Transverse colon (tissue), 4 donors: ENCODE data around the gene MEF2A. TPM values are rescaled to one million over a fixed set of nuclear protein-coding genes. Genes with fewer than 3 reads are reported as not detected.

Experiments
- DNase-seq: peaks from one replicate; pipeline ENCODE4 v3.0.0-alpha.2; 2019
- H3K27ac ChIP-seq, 4 donors: fragments of 200-600 bp; sonication (generic); 2 replicates each; pipeline ENCODE4 v1.5.1; 2016 to 2018; ENCODE audit warnings: inconsistent platforms in 4 of 4
- H3K27me3 ChIP-seq: fragments of 200-600 bp; sonication (generic); 2 replicates; pipeline ENCODE4 v1.5.1; 2017; ENCODE audit warnings: inconsistent platforms
- H3K36me3 ChIP-seq, 4 donors: fragments of 200-600 bp; sonication (generic); 2 replicates each; pipeline ENCODE4 v1.5.1; 2017 to 2019; ENCODE audit warnings: inconsistent platforms in 4 of 4
- H3K4me1 ChIP-seq, 4 donors: fragments of 200-600 bp; sonication (generic); 2 replicates each; pipeline ENCODE4 v1.5.1; 2017 to 2020; ENCODE audit warnings: inconsistent platforms in 4 of 4
- H3K4me3 ChIP-seq, 4 donors: fragments of 200-600 bp; sonication (generic); 1 replicate in 1 of 4; 2 replicates in 3 of 4; pipeline versions ENCODE4 v1.5.1 to v1.6.1; 2017 to 2019; ENCODE audit warnings: inconsistent platforms in 4 of 4
- H3K9me3 ChIP-seq, 2 donors: fragments of 200-600 bp; sonication (generic); 2 replicates each; pipeline ENCODE4 v1.5.1; 2017 to 2019; ENCODE audit warnings: inconsistent platforms in 2 of 2
- CTCF ChIP-seq, 5 experiments: fragments of 200-600 bp in 3 of 5; fragments of 450-650 bp in 2 of 5; sonication (generic) in 3 of 5; IDR thresholded peaks; 1 replicate in 2 of 5; 2 replicates in 3 of 5; pipeline ENCODE4 v1.5.1; 2016 to 2017; ENCODE audit warnings: antibody characterized with exemption in 5 of 5, inconsistent platforms in 3 of 5, mild to moderate bottlenecking in 2 of 5, moderate library complexity in 1 of 5
- EP300 ChIP-seq: sonication (generic); formaldehyde crosslinking; IDR thresholded peaks from one replicate; pipeline ENCODE4 v1.6.1; 2017; ENCODE audit warnings: antibody characterized with exemption, low read depth
- POLR2A ChIP-seq: fragments of 450-650 bp; IDR thresholded peaks from one replicate; pipeline ENCODE4 v1.6.1; 2016; ENCODE audit warnings: antibody characterized with exemption, mild to moderate bottlenecking, moderate library complexity
- POLR2AphosphoS5 ChIP-seq, 3 donors: sonication (generic); formaldehyde crosslinking; IDR thresholded peaks; one replicate each; pipeline ENCODE4 v1.6.1; 2016; ENCODE audit warnings: antibody characterized with exemption in 3 of 3
- WGBS, 2 donors: methylation state at CpG; one replicate each; pipeline ENCODE4 v1.1.5; 2018; ENCODE audit warnings: low coverage in 1 of 2; 5-methylcytosine and 5-hydroxymethylcytosine counted together
- in situ Hi-C, 4 donors: fragments of 200-750 bp; cut with MboI; loops; one replicate each; pipeline versions ENCODE4 v1.15.0 to v1.15.1; 2017; ENCODE audit warnings: low sequenced_read_pairs in 3 of 4, low pct_ligation_motif_present in 1 of 4, low pct_unique_long_range_greater_than_20kb in 1 of 4
- intact Hi-C: fragments of 100-400 bp; cut with DNase I; formaldehyde crosslinking; loops from one replicate; pipeline ENCODE4 v1.15.1; 2023; ENCODE audit warnings: low total_unique reads
- total RNA-seq, 4 donors: library from RNA; depleted of rRNA; stranded (reverse); fragments of >200 nt; gene quantifications; one replicate each; pipeline ENCODE4 v1.1.0, GENCODE V29; 2016

Gene MEF2A
- total RNA-seq, 4 donors from 2014 or later, result 37.4 to 62.5 (median 51.8) TPM

GRCh38 chr15:99604865-99605264, 39.1 kb downstream of the MEF2A start:
- TF ChIP-seq POLR2A (no peak), EP300 (no peak), CTCF (IDR thresholded peaks at IDR 0.05) (no peak), POLR2AphosphoS5 (IDR thresholded peaks at IDR 0.05) (no peak)
- no peaks in the 10 kb centered on the region for H3K27me3 ChIP-seq
- intact Hi-C loops, result no loop called here
- WGBS, 2 donors, result 88 to 100% methylated on average over 2 to 6 of the region's 6 CpGs
- in situ Hi-C loops, result no loop called here
- no peak overlapping the region for H3K4me3 ChIP-seq
- no peak for DNase-seq
- H3K36me3 ChIP-seq, result no peaks in the 10 kb centered on the region
- no peaks in the 10 kb centered on the region for H3K9me3 ChIP-seq
- H3K4me1 ChIP-seq, result peaks cover 0 to 32% (median 10%) of the 10 kb centered on the region in 4 donors
- H3K27ac ChIP-seq, result no peak overlapping the region

- in situ Hi-C loops, result no loop called here
- no peak for DNase-seq
- TF ChIP-seq POLR2A (no peak), CTCF (IDR thresholded peaks at IDR 0.05) (no peak), EP300 (no peak), POLR2AphosphoS5 (IDR thresholded peaks at IDR 0.05) (no peak)
- Histone ChIP-seq H3K36me3 (no peaks in the 10 kb centered on the region), H3K4me3 (no peak overlapping the region), H3K4me1 (peaks cover 0 to 32% (median 10%) of the 10 kb centered on the region in 4 donors), H3K27me3 (no peaks in the 10 kb centered on the region), H3K27ac (no peak overlapping the region), H3K9me3 (no peaks in the 10 kb centered on the region)
- intact Hi-C loops, result no loop called here
- 73 to 83% methylated on average over 4 to 6 of the region's 6 CpGs for WGBS, 2 donors
Observed at GRCh38 chr15:99605490-99605931, 39.7 kb downstream of the MEF2A start.

- Histone ChIP-seq H3K27ac (no peak overlapping the region), H3K36me3 (no peaks in the 10 kb centered on the region), H3K9me3 (no peaks in the 10 kb centered on the region), H3K4me3 (no peak overlapping the region), H3K4me1 (peaks cover 0 to 32% (median 10%) of the 10 kb centered on the region in 4 donors), H3K27me3 (no peaks in the 10 kb centered on the region)
- WGBS, 2 donors, result 79 to 85% methylated on average over 5 of the region's 5 CpGs
- intact Hi-C loops, result no loop called here
- in situ Hi-C loops, result no loop called here
- no peak for DNase-seq
- TF ChIP-seq POLR2AphosphoS5 (IDR thresholded peaks at IDR 0.05) (no peak), POLR2A (no peak), CTCF (IDR thresholded peaks at IDR 0.05) (no peak), EP300 (no peak)
Observed at GRCh38 chr15:99605990-99606389, 40.2 kb downstream of the MEF2A start.

GRCh38 chr15:99606646-99607045, 40.9 kb downstream of the MEF2A start:
- H3K4me1 ChIP-seq, result peaks cover 0 to 32% (median 10%) of the 10 kb centered on the region in 4 donors
- WGBS, 2 donors, result 75 to 79% methylated on average over 2 of the region's 2 CpGs
- H3K27me3 ChIP-seq, result no peaks in the 10 kb centered on the region
- no peaks in the 10 kb centered on the region for H3K36me3 ChIP-seq
- TF ChIP-seq CTCF (IDR thresholded peaks at IDR 0.05), result no peak
- TF ChIP-seq POLR2A, result no peak
- no peak for TF ChIP-seq POLR2AphosphoS5 (IDR thresholded peaks at IDR 0.05)
- no peak for TF ChIP-seq EP300
- no peak for DNase-seq
- H3K9me3 ChIP-seq, result no peaks in the 10 kb centered on the region
- no peak overlapping the region for H3K27ac ChIP-seq
- in situ Hi-C loops (no loop called here), intact Hi-C loops (no loop called here)
- H3K4me3 ChIP-seq, result no peak overlapping the region
